Karpas-422 (cell line): ENCODE results near the gene HDAC4. TPM values are rescaled to one million over a fixed set of nuclear protein-coding genes. Genes with fewer than 3 reads are reported as not detected.

Experiments
- DNase-seq: peaks from one replicate; pipeline ENCODE4 v3.0.0-alpha.2; 2015
- H2AFZ ChIP-seq: fragments of 200-600 bp; sonication (generic); 2 replicates; pipeline ENCODE4 v1.6.1; 2014; ENCODE audit warnings: antibody characterized with exemption, low read length, mixed read lengths
- H3K27ac ChIP-seq: fragments of 200-600 bp; sonication (generic); 2 replicates; pipeline ENCODE4 v1.5.1; 2014; ENCODE audit warnings: mild to moderate bottlenecking, low read length, moderate library complexity
- H3K27me3 ChIP-seq: fragments of 200-600 bp; sonication (generic); 2 replicates; pipeline ENCODE4 v1.6.1; 2014; ENCODE audit warnings: low read length, mixed read lengths
- H3K36me3 ChIP-seq: fragments of 200-600 bp; sonication (generic); 2 replicates; pipeline ENCODE4 v1.6.1; 2014; ENCODE audit warnings: low read length, mixed read lengths; ENCODE audit not compliant: insufficient read depth
- H3K4me1 ChIP-seq: fragments of 200-600 bp; sonication (generic); 2 replicates; pipeline ENCODE4 v1.6.1; 2014; ENCODE audit warnings: mild to moderate bottlenecking, low read length, mixed read lengths
- H3K4me2 ChIP-seq: fragments of 200-600 bp; sonication (generic); 2 replicates; pipeline ENCODE4 v1.6.1; 2014; ENCODE audit warnings: low read length, low read depth, mild to moderate bottlenecking; ENCODE audit not compliant: poor library complexity, severe bottlenecking
- H3K4me3 ChIP-seq: fragments of 200-600 bp; sonication (generic); 2 replicates; pipeline ENCODE4 v1.5.1; 2014; ENCODE audit warnings: mild to moderate bottlenecking, antibody characterized with exemption, low read length, mixed read lengths
- H3K79me2 ChIP-seq: fragments of 200-600 bp; sonication (generic); 2 replicates; pipeline ENCODE4 v1.6.1; 2014; ENCODE audit warnings: mild to moderate bottlenecking, low read length, mixed read lengths
- H3K9ac ChIP-seq: fragments of 200-600 bp; sonication (generic); 2 replicates; pipeline ENCODE4 v1.6.0; 2014; ENCODE audit warnings: low read length
- H3K9me2 ChIP-seq: fragments of 200-600 bp; sonication (generic), shearing (Covaris generic); replicated peaks from 2 replicates; pipeline ENCODE4 v1.6.0; 2014; ENCODE audit warnings: mild to moderate bottlenecking, low read length, moderate library complexity; ENCODE audit not compliant: insufficient read depth
- H3K9me3 ChIP-seq: fragments of 300-700, 200-600 bp; sonication (generic); 2 replicates; pipeline ENCODE4 v1.6.1; 2014; ENCODE audit warnings: low read length, mixed read lengths
- H4K20me1 ChIP-seq: fragments of 200-600 bp; sonication (generic); 2 replicates; pipeline ENCODE4 v1.6.1; 2014; ENCODE audit warnings: mild to moderate bottlenecking, antibody characterized with exemption, low read length, low read depth; ENCODE audit not compliant: insufficient read depth
- total RNA-seq: library from RNA; depleted of rRNA; stranded (reverse); fragments of >200 nt; shearing (Covaris generic); gene quantifications from 2 replicates; pipeline ENCODE4 v1.2.3, GENCODE V29; 2014; ENCODE audit warnings: low replicate concordance

Gene HDAC4
- total RNA-seq, 1 experiment from 2014 or later: 8.5 TPM

- Histone ChIP-seq H3K9me3 (no peaks in the 10 kb centered on the region; the same call in 1 of the 2 replicates), H3K4me1 (no peaks in the 10 kb centered on the region), H2AFZ (no peak overlapping the region), H3K27ac (no peak overlapping the region), H3K27me3 (no peaks in the 10 kb centered on the region), H3K4me3 (no peak overlapping the region), H3K4me2 (no peak overlapping the region), H3K9ac (no peak overlapping the region), H3K9me2 (no peaks in the 10 kb centered on the region), H3K79me2 (no peaks in the 10 kb centered on the region), H3K36me3 (no peaks in the 10 kb centered on the region; the same call in 1 of the 2 replicates), H4K20me1 (no peaks in the 10 kb centered on the region)
- no peak for DNase-seq
Observed at GRCh38 chr2:239163688-239164334, 237.0 kb downstream of the HDAC4 start.

GRCh38 chr2:239162976-239163687 is 237.7 kb downstream of the HDAC4 start:
- H3K9me3 ChIP-seq: no peaks in the 10 kb centered on the region; the same call in 1 of the 2 replicates
- no peak overlapping the region for H3K9ac ChIP-seq
- H3K4me1 ChIP-seq: no peaks in the 10 kb centered on the region
- H3K9me2 ChIP-seq: no peaks in the 10 kb centered on the region
- H3K27ac ChIP-seq: no peak overlapping the region
- no peak overlapping the region for H3K4me3 ChIP-seq
- no peaks in the 10 kb centered on the region; the same call in 1 of the 2 replicates for H3K36me3 ChIP-seq
- H2AFZ ChIP-seq: no peak overlapping the region
- H3K79me2 ChIP-seq: no peaks in the 10 kb centered on the region
- no peaks in the 10 kb centered on the region for H4K20me1 ChIP-seq
- H3K27me3 ChIP-seq: no peaks in the 10 kb centered on the region
- no peak overlapping the region for H3K4me2 ChIP-seq
- DNase-seq: no peak

GRCh38 chr2:239162141-239162821 is 238.5 kb downstream of the HDAC4 start:
- Histone ChIP-seq H2AFZ (no peak overlapping the region), H4K20me1 (no peaks in the 10 kb centered on the region), H3K9me3 (no peaks in the 10 kb centered on the region; the same call in 1 of the 2 replicates), H3K27me3 (no peaks in the 10 kb centered on the region), H3K4me1 (no peaks in the 10 kb centered on the region), H3K4me2 (no peak overlapping the region), H3K4me3 (no peak overlapping the region), H3K9me2 (no peaks in the 10 kb centered on the region), H3K27ac (no peak overlapping the region), H3K36me3 (no peaks in the 10 kb centered on the region; the same call in 1 of the 2 replicates), H3K9ac (no peak overlapping the region), H3K79me2 (no peaks in the 10 kb centered on the region)
- DNase-seq: no peak

- Histone ChIP-seq H4K20me1 (no peaks in the 10 kb centered on the region), H3K4me3 (no peak overlapping the region), H3K9ac (no peak overlapping the region), H3K9me3 (no peaks in the 10 kb centered on the region; the same call in 1 of the 2 replicates), H3K79me2 (no peaks in the 10 kb centered on the region), H3K27ac (no peak overlapping the region), H3K4me1 (no peaks in the 10 kb centered on the region), H2AFZ (no peak overlapping the region), H3K9me2 (no peaks in the 10 kb centered on the region), H3K36me3 (no peaks in the 10 kb centered on the region; the same call in 1 of the 2 replicates), H3K27me3 (no peaks in the 10 kb centered on the region), H3K4me2 (no peak overlapping the region)
- no peak for DNase-seq
Observed at GRCh38 chr2:239161711-239162140, 239.1 kb downstream of the HDAC4 start.

- Histone ChIP-seq H3K9ac (no peak overlapping the region), H2AFZ (no peak overlapping the region), H3K27ac (no peak overlapping the region), H3K4me3 (no peak overlapping the region), H4K20me1 (no peaks in the 10 kb centered on the region), H3K9me3 (no peaks in the 10 kb centered on the region; the same call in 1 of the 2 replicates), H3K4me1 (no peaks in the 10 kb centered on the region), H3K27me3 (no peaks in the 10 kb centered on the region), H3K9me2 (no peaks in the 10 kb centered on the region), H3K36me3 (no peaks in the 10 kb centered on the region; the same call in 1 of the 2 replicates), H3K4me2 (no peak overlapping the region), H3K79me2 (no peaks in the 10 kb centered on the region)
- no peak for DNase-seq
Observed at GRCh38 chr2:239160226-239161143, 240.3 kb downstream of the HDAC4 start.

GRCh38 chr2:239159476-239159911 is 241.3 kb downstream of the HDAC4 start:
- no peaks in the 10 kb centered on the region for H3K9me2 ChIP-seq
- no peak overlapping the region for H3K27ac ChIP-seq
- no peak overlapping the region for H3K4me3 ChIP-seq
- no peaks in the 10 kb centered on the region for H4K20me1 ChIP-seq
- H3K27me3 ChIP-seq: no peaks in the 10 kb centered on the region
- H3K4me1 ChIP-seq: no peaks in the 10 kb centered on the region
- no peak overlapping the region for H3K4me2 ChIP-seq
- no peak for DNase-seq
- no peaks in the 10 kb centered on the region for H3K79me2 ChIP-seq
- no peaks in the 10 kb centered on the region; the same call in 1 of the 2 replicates for H3K36me3 ChIP-seq
- H2AFZ ChIP-seq: no peak overlapping the region
- no peak overlapping the region for H3K9ac ChIP-seq
- H3K9me3 ChIP-seq: no peaks in the 10 kb centered on the region; the same call in 1 of the 2 replicates

GRCh38 chr2:239158641-239159475 is 242.0 kb downstream of the HDAC4 start:
- DNase-seq: no peak
- no peaks in the 10 kb centered on the region for H4K20me1 ChIP-seq
- no peak overlapping the region for H3K4me2 ChIP-seq
- H3K4me1 ChIP-seq: no peaks in the 10 kb centered on the region
- no peak overlapping the region for H3K27ac ChIP-seq
- H3K36me3 ChIP-seq: no peaks in the 10 kb centered on the region; the same call in 1 of the 2 replicates
- no peaks in the 10 kb centered on the region for H3K27me3 ChIP-seq
- H3K4me3 ChIP-seq: no peak overlapping the region
- H2AFZ ChIP-seq: no peak overlapping the region
- H3K79me2 ChIP-seq: no peaks in the 10 kb centered on the region
- no peak overlapping the region for H3K9ac ChIP-seq
- no peaks in the 10 kb centered on the region for H3K9me2 ChIP-seq
- no peaks in the 10 kb centered on the region; the same call in 1 of the 2 replicates for H3K9me3 ChIP-seq
